ENCODE data around the gene MMEL1. TPM values are rescaled to one million over a fixed set of nuclear protein-coding genes. Genes with fewer than 3 reads are reported as not detected.

The MMEL1 gene
- total RNA-seq, 1 donor from 2014 or later, result 2.0 TPM

- intact Hi-C loops (cut with micrococcal nuclease), result no loop called here
Measured at GRCh38 chr1:2605509-2606395, 27.1 kb downstream of the MMEL1 start.

DNA sequence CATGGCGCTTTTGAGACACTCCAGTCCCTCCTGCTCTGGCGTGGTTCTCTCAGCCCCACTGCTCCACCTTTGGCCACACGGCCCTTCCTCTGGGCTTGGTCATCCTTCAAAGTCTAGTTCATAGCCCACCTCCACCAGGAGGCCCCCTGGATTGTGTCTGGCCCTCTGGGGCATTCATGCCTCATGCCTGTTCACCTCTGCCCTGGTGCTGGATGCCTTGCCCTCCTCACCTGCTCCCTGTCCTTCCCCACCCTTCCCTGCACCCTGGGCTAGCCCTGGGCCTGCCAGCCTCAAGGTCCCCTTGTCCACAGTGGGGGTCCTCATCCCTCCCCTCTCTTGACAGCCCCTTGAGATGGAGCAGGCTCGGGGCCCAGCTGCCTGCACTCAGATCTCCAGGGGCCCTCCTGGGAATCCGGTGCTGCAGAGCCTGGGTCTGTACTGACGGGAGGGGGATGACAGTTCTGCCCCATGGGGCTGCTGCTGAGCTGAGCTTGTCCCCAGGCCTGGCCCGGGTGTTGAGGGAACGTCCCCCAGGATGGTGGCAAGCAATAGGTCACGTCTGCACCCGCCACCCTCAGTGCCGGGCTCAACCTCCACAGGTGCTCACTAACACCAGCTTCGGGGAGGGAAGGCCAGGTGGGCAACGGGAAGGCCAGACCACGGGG lies 27.8 kb downstream of the MMEL1 start:
- intact Hi-C loops (cut with micrococcal nuclease), result no loop called here

DNA sequence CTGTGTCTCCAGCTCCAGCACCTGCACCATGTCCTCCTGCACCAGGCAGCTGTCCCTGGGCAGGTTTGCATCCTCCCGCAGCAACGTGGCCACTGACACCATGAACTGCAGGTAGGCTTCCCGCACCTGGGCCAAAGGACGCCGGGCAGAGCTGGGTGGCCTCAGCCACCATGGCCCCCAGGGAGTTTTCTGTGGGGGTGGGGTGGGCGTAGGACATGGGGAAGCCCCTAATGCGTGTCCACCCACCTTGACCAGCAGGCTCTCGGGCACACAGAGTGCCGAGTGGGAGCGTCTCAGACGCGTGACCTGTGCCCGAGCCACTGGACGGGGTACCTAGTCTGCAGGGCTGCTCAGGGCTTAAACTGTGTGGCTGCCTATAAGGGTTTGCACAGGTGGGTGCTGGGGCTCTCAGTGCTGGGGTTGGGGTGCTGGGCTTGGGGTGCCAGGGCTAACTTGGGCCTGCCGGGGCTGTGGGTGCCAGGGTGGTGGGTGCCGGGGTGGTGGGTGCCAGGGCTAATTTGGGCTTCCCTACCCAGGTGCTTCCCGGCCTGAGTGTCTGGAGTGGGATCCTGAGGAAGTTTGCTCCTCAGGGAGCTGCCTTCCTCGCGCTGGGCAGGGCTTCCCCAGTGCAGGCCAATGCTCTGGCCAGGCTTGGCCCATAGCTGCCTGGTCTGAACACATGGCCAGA lies 28.5 kb downstream of the MMEL1 start:
- intact Hi-C loops (cut with micrococcal nuclease), result no loop called here

GRCh38 chr1:2603521-2604155 lies 29.2 kb downstream of the MMEL1 start:
- intact Hi-C loops (cut with micrococcal nuclease), result no loop called here

GRCh38 chr1:2602866-2603520 lies 29.8 kb downstream of the MMEL1 start:
- intact Hi-C loops (cut with micrococcal nuclease), result no loop called here

DNA sequence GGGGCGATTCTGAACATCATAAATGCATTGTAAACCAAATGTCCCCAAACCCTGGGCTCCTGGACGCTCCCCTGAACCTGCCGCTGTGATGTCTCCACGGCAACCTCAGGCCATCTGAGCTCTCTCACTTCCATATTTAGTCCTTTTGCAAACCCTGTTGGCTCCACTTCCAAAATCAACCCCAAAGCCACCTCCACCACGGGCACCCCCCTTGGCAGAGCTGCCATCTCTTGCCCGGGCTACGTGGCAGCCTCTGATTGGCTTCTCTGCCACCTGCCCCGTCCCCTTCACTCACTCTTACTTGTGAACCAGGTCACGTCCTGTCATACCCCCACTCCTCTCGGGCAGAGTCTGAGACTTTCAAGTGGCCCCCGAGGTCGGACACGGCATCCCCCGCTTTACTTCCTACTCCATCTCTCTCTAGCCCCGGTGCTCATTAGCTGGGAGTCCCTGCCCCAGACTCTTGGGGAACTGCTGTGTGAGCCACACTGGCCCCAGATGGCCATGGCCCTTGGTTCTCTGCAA lies 30.4 kb downstream of the MMEL1 start:
- intact Hi-C loops (cut with micrococcal nuclease), result no loop called here

- intact Hi-C loops (cut with micrococcal nuclease), result no loop called here
Measured at GRCh38 chr1:2601721-2602303, 31.0 kb downstream of the MMEL1 start.

DNA sequence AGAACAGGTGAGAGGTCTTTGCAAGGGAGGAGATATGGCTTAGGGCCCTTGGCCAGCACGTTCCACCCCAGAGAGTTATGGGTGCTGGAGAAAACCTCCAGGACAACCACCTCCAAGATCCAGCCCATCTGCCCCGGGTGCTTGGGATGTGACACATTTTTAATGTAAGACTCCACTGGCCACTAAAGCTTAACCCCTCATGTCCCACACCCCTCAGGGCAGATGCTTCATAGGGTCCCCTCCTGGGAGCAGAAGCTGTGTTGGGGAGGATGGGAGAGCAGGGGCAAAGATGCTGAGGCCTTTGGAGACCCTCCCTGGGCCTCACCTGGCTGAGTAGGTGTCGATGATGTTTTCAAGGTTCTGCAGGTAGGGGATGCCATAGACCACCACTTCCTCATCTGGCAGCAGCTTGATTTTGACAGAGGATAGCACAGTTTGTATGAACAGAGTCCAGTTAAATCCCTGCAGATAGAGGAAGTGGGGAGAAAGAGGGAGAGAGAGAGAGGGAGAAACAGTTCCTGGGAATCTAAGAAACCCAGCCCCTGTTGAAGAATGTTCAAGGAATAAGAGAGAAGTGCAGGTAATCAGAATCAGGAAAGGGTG lies 34.4 kb downstream of the MMEL1 start:
- intact Hi-C loops (cut with micrococcal nuclease), result no loop called here

- intact Hi-C loops (cut with micrococcal nuclease), result no loop called here
Measured at GRCh38 chr1:2597441-2598328, 35.1 kb downstream of the MMEL1 start.

- intact Hi-C loops (cut with micrococcal nuclease), result no loop called here
Measured at GRCh38 chr1:2596530-2597333, 36.1 kb downstream of the MMEL1 start.

- intact Hi-C loops (cut with micrococcal nuclease), result no loop called here
Measured at GRCh38 chr1:2595812-2596529, 36.8 kb downstream of the MMEL1 start.

- intact Hi-C loops (cut with micrococcal nuclease), result no loop called here
Measured at GRCh38 chr1:2595261-2595811, 37.5 kb downstream of the MMEL1 start.

DNA sequence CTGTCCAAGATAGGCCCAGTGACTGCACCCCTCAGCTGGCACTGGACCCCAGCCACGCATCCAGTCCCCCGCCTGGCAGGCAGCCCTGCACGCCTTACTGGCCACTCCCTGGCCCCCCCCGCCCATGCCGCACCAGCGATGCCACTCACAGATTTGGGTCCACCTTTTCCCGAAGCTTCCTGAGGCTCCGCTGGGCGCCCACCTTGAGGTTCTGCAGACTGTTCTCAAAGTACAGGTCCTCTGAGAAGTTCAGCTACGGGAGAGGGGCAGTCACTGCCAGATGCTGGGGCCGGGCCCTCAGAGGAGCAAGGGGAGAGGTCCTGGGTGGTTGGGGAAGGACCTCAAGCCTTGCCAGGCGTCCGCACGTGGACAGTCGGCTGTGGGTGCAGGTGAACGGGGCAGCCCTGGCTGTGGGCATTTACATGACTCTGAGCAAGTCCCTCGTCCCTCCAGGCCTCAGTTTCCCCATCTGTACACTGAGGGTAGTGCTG lies 38.1 kb downstream of the MMEL1 start:
- intact Hi-C loops (cut with micrococcal nuclease), result no loop called here

GRCh38 chr1:2594001-2594640 lies 38.7 kb downstream of the MMEL1 start:
- intact Hi-C loops (cut with micrococcal nuclease), result no loop called here

DNA sequence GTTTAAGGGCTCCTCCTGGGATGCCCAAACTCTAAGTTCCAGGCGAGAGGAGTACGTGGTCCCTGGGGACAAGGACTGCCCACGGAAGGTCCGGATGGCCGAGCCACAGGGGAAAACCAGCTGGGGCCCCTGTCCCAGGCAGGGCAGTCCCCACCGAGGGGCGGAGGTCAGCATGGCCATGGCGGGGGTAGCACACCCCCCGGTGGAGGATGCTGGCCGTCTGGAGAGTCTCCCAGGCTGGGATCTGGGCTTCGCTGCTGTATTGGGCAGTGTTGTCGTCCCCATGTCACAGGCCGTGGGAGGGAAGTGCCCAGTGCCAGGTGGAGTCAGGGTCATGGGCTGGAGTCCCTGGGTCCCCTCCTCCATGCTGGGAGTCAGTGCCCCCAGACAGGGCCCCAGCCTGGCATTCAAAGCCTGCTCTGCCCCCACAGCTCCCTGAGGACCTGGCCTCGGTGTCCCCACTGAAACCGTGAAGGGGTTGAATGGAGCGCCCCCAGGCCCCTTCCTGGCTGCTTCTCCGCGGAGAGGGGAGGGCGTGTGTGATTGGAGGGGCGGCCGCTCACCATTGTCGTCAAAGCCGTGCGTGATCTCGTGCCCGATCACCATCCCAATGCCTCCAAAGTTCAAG lies 39.5 kb downstream of the MMEL1 start:
- intact Hi-C loops (cut with micrococcal nuclease), result no loop called here

- intact Hi-C loops (cut with micrococcal nuclease), result no loop called here
Measured at GRCh38 chr1:2592672-2593071, 40.1 kb downstream of the MMEL1 start.
